ENCODE data around the gene RAD21L1.

Gene RAD21L1

DNA sequence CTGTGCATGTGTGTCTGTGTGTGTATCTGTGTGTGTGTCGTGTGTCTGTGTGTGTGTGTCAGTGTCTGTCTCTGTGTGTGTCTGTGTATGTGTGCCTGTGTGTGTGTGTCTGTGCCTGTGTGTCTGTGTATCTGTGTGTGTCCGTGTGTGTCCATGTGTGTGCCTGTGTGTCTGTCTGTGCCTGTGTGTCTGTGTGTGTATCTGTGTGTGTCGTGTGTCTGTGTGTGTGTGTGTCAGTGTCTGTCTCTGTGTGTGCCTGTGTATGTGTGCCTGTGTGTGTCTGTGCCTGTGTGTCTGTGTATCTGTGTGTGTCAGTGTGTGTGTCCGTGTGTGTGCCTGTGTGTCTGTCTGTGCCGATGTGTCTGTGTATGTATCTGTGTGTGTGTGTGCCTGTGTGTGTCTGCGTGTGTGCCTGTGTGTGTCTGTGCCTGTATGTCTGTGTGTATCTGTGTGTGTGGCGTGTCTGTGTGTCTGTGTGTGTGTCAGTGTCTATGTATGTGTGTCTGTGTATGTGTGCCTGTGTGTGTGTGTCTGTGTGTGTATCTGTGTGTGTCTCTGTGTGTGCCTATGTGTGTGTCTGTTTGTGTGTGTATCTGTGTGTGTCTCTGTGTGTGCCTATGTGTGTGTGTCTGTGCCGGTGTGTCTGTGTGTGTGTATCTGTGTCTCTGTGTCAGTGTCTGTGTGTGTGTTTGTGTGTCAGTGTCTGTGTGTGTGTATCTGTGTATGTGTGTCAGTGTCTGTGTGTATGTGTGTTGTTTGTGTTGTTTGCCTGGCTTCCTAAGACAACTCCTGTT is 51.9 kb downstream of the RAD21L1 start:
- no peaks in the 10 kb centered on the region for H3K36me3 ChIP-seq
- TF ChIP-seq CTCF (IDR thresholded peaks at IDR 0.05; ENCODE audit: low read depth, low read length): no peak
- no peaks in the 10 kb centered on the region for H3K4me1 ChIP-seq

GRCh38 chr20:1278993-1279392 is 53.1 kb downstream of the RAD21L1 start:
- Histone ChIP-seq H3K9me3 (no peaks in the 10 kb centered on the region), H3K4me1 (no peaks in the 10 kb centered on the region), H3K4me3 (ENCODE audit: low read depth, low read length) (no peak overlapping the region), H3K27me3 (no peaks in the 10 kb centered on the region), H3K36me3 (no peaks in the 10 kb centered on the region)
- DNase-seq: no peak
- TF ChIP-seq CTCF (IDR thresholded peaks at IDR 0.05; ENCODE audit: low read depth, low read length): no peak

More for the DNA sequence above, 51.9 kb downstream of the RAD21L1 start:
- Histone ChIP-seq H3K9me3 (no peaks in the 10 kb centered on the region), H3K27me3 (no peaks in the 10 kb centered on the region), H3K4me3 (ENCODE audit: low read depth, low read length) (no peak overlapping the region)
- DNase-seq: no peak

GRCh38 chr20:1280195-1281102 is 54.6 kb downstream of the RAD21L1 start:
- no peaks in the 10 kb centered on the region for H3K4me1 ChIP-seq
- TF ChIP-seq CTCF (IDR thresholded peaks at IDR 0.05; ENCODE audit: low read depth, low read length): no peak
- H3K9me3 ChIP-seq: no peaks in the 10 kb centered on the region
- H3K36me3 ChIP-seq: no peaks in the 10 kb centered on the region
- no peaks in the 10 kb centered on the region for H3K27me3 ChIP-seq
- no peak for DNase-seq
- H3K4me3 ChIP-seq (ENCODE audit: low read depth, low read length): no peak overlapping the region

GRCh38 chr20:1281279-1282057 is 55.6 kb downstream of the RAD21L1 start:
- Histone ChIP-seq H3K27me3 (no peaks in the 10 kb centered on the region), H3K4me1 (no peaks in the 10 kb centered on the region), H3K36me3 (no peaks in the 10 kb centered on the region), H3K4me3 (ENCODE audit: low read depth, low read length) (no peak overlapping the region), H3K9me3 (no peaks in the 10 kb centered on the region)
- DNase-seq: no peak
- TF ChIP-seq CTCF (IDR thresholded peaks at IDR 0.05; ENCODE audit: low read depth, low read length): no peak

DNA sequence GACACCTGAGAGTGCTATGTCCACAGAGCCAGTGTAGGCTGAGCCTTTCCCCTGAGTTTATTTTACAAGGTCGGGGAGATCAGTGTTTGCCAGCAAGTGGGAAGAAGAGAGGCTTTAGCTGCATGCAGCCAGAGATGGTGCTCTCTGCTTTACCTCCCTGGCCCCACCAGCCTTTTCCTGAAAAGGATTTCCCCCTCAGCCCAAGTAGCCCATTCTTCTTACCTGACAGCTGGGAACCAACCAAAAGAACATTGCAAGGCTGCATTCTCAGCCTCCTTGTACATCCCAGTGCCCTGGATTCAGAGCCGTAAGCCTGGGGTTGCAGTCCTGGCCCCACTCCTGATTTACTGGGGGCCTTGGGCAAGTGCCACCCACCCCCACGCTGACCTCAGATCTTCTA is 57.1 kb downstream of the RAD21L1 start:
- no peak for TF ChIP-seq CTCF (IDR thresholded peaks at IDR 0.05; ENCODE audit: low read depth, low read length)
- DNase-seq: no peak
- Histone ChIP-seq H3K36me3 (no peaks in the 10 kb centered on the region), H3K4me1 (no peaks in the 10 kb centered on the region), H3K27me3 (no peaks in the 10 kb centered on the region), H3K9me3 (no peaks in the 10 kb centered on the region), H3K4me3 (ENCODE audit: low read depth, low read length) (no peak overlapping the region)

All from BE2C (cell line).